Naive thymus-derived CD4-positive, alpha-beta T cell (primary cell): ENCODE results near the gene PLPP3. TPM values are rescaled to one million over a fixed set of nuclear protein-coding genes. Genes with fewer than 3 reads are reported as not detected.
A peak's percentile ranks its signal among the peaks of the same experiment; 100 is the strongest.

Experiments
- ATAC-seq: fragments of 150-1000 bp; cut with Tn5 transposase; 2 replicates; pipeline ENCODE4 v1.10.0; 2021; ENCODE audit warnings: mild to moderate bottlenecking, moderate library complexity
- CTCF ChIA-PET: fragments of 350-600 bp; sonication (Branson Sonifier 250); formaldehyde crosslinking; loops from one replicate; lab custom pipeline; 2021; ENCODE audit warnings: antibody characterized with exemption; lab: Charles Lee
- POLR2A ChIA-PET: fragments of 350-600 bp; sonication (Branson Sonifier 250); formaldehyde crosslinking; loops from one replicate; lab custom pipeline; 2021; ENCODE audit warnings: antibody characterized with exemption, inconsistent platforms; lab: Charles Lee
- DNase-seq, 9 donors: peaks; one replicate each; pipeline versions ENCODE4 v3.0.0 to v3.0.0-alpha.2; 2020 to 2022; ENCODE audit warnings: mixed read lengths in 1 of 9
- H3K27ac ChIP-seq: one replicate; pipeline ENCODE4 v1.7.0; 2013; ENCODE audit warnings: mild to moderate bottlenecking, low read depth, low read length, moderate library complexity
- H3K27me3 ChIP-seq, 2 donors: one replicate each; pipeline ENCODE4 v1.7.0; 2013; ENCODE audit warnings: low read length in 2 of 2, mild to moderate bottlenecking in 2 of 2, moderate library complexity in 2 of 2; ENCODE audit not compliant: control insufficient read depth in 2 of 2, insufficient read depth in 2 of 2
- H3K36me3 ChIP-seq, 3 experiments: 1 replicate in 2 of 3; 2 replicates in 1 of 3; pipeline ENCODE4 v1.7.0; 2013; ENCODE audit warnings: low read length in 3 of 3, mild to moderate bottlenecking in 3 of 3, moderate library complexity in 1 of 3; ENCODE audit not compliant: insufficient read depth in 3 of 3, control insufficient read depth in 2 of 3
- H3K4me1 ChIP-seq, 2 donors: one replicate each; pipeline ENCODE4 v1.7.0; 2013; ENCODE audit warnings: low read length in 2 of 2, mild to moderate bottlenecking in 2 of 2, moderate library complexity in 1 of 2; ENCODE audit not compliant: control insufficient read depth in 2 of 2, insufficient read depth in 2 of 2
- H3K4me3 ChIP-seq: 2 replicates; pipeline ENCODE4 v1.7.0; 2013; ENCODE audit warnings: mild to moderate bottlenecking, low read length
- H3K9me3 ChIP-seq, 3 experiments: 1 replicate in 2 of 3; 2 replicates in 1 of 3; pipeline ENCODE4 v1.7.0; 2013; ENCODE audit warnings: low read length in 3 of 3; ENCODE audit not compliant: control insufficient read depth in 2 of 3
- H3K27ac Mint-ChIP-seq, 9 donors: one replicate each; pipeline ENCODE4 v1.8.0; 2020 to 2022; ENCODE audit warnings: mixed read lengths in 9 of 9, mild to moderate bottlenecking in 8 of 9, moderate library complexity in 5 of 9, inconsistent platforms in 2 of 9
- H3K27me3 Mint-ChIP-seq, 5 donors: one replicate each; pipeline ENCODE4 v1.8.0; 2021 to 2022; ENCODE audit warnings: mixed read lengths in 5 of 5, mild to moderate bottlenecking in 1 of 5
- H3K36me3 Mint-ChIP-seq, 5 donors: one replicate each; pipeline ENCODE4 v1.8.0; 2020 to 2022; ENCODE audit warnings: mixed read lengths in 5 of 5, mild to moderate bottlenecking in 3 of 5, inconsistent platforms in 1 of 5
- H3K4me1 Mint-ChIP-seq, 7 donors: one replicate each; pipeline ENCODE4 v1.8.0; 2020 to 2022; ENCODE audit warnings: mixed read lengths in 7 of 7, mild to moderate bottlenecking in 3 of 7, inconsistent platforms in 1 of 7
- H3K4me3 Mint-ChIP-seq, 10 donors: one replicate each; pipeline ENCODE4 v1.8.0; 2020 to 2022; ENCODE audit warnings: mild to moderate bottlenecking in 10 of 10, mixed read lengths in 10 of 10, moderate library complexity in 6 of 10, inconsistent platforms in 2 of 10
- H3K9me3 Mint-ChIP-seq, 11 donors: one replicate each; pipeline ENCODE4 v1.8.0; 2020 to 2022; ENCODE audit warnings: mixed read lengths in 11 of 11, mild to moderate bottlenecking in 4 of 11, inconsistent platforms in 1 of 11, moderate library complexity in 1 of 11
- intact Hi-C, 2 donors: fragments of 100-400 bp; cut with micrococcal nuclease; formaldehyde crosslinking; loops; one replicate each; pipeline ENCODE4 v1.15.1; 2023
- polyA plus RNA-seq, 2 donors: library from polyadenylated mRNA; unstranded; fragments of 300-500 nt; fragmentation: Illumina TruSeq; gene quantifications; one replicate each; pipeline ENCODE4 v1.2.3, GENCODE V29; 2021
- total RNA-seq, 6 experiments: library from RNA in 5 of 6; stranded (reverse) in 5 of 6; gene quantifications; 1 replicate in 5 of 6; 2 replicates in 1 of 6; pipeline ENCODE4 v1.2.3 and lab custom pipeline; 2021 to 2026

Gene PLPP3
- total and polyA plus RNA-seq, 7 experiments from 2014 or later = 0.16 to 0.30 TPM; not detected in 5

- peaks cover 0 to 21% (median 4%) of the 10 kb centered on the region in 5 donors for H3K27me3 Mint-ChIP-seq
- Histone ChIP-seq H3K4me1 (no peaks in the 10 kb centered on the region), H3K9me3 (no peaks in the 10 kb centered on the region), H3K4me3 (no peak overlapping the region), H3K27ac (no peak overlapping the region), H3K27me3 (no peaks in the 10 kb centered on the region), H3K36me3 (no peaks in the 10 kb centered on the region)
- ChIA-PET CTCF (no interaction called here), POLR2A (no interaction called here)
- H3K9me3 Mint-ChIP-seq = peaks cover 0 to 6% (median 2%) of the 10 kb centered on the region in 11 donors
- peaks cover 0 to 3% (median 0%) of the 10 kb centered on the region in 5 donors for H3K36me3 Mint-ChIP-seq
- intact Hi-C loops = no loop called here
- ATAC-seq (peak; percentile 79), DNase-seq (no peak)
- no peak overlapping the region for H3K27ac Mint-ChIP-seq
- H3K4me3 Mint-ChIP-seq = no peak overlapping the region
- peaks cover 0 to 6% (median 0%) of the 10 kb centered on the region in 7 donors for H3K4me1 Mint-ChIP-seq
Observed at GRCh38 chr1:56502700-56503245, 76.6 kb downstream of the PLPP3 start.

- H3K9me3 ChIP-seq = no peaks in the 10 kb centered on the region
- DNase-seq (no peak), ATAC-seq (no peak)
- no peak overlapping the region for H3K4me3 Mint-ChIP-seq
- ChIA-PET CTCF (no interaction called here), POLR2A (no interaction called here)
- H3K27ac ChIP-seq = no peak overlapping the region
- peaks cover 0 to 6% (median 0%) of the 10 kb centered on the region in 7 donors for H3K4me1 Mint-ChIP-seq
- H3K36me3 Mint-ChIP-seq = peaks cover 0 to 3% (median 0%) of the 10 kb centered on the region in 5 donors
- H3K36me3 ChIP-seq = no peaks in the 10 kb centered on the region
- intact Hi-C loops = no loop called here
- peaks cover 0 to 6% (median 2%) of the 10 kb centered on the region in 11 donors for H3K9me3 Mint-ChIP-seq
- no peak overlapping the region for H3K4me3 ChIP-seq
- H3K27me3 Mint-ChIP-seq = peaks cover 0 to 20% (median 4%) of the 10 kb centered on the region in 5 donors
- H3K27ac Mint-ChIP-seq = no peak overlapping the region
- H3K27me3 ChIP-seq = no peaks in the 10 kb centered on the region
- H3K4me1 ChIP-seq = no peaks in the 10 kb centered on the region
Observed at GRCh38 chr1:56501888-56502287, 77.5 kb downstream of the PLPP3 start.

GRCh38 chr1:56501426-56501825 is 77.9 kb downstream of the PLPP3 start:
- Mint-ChIP-seq H3K27me3 (peaks cover 0 to 17% (median 4%) of the 10 kb centered on the region in 5 donors), H3K9me3 (peaks cover 0 to 6% (median 2%) of the 10 kb centered on the region in 11 donors)
- CTCF ChIA-PET = no interaction called here

GRCh38 chr1:56496821-56497772 is 82.3 kb downstream of the PLPP3 start:
- intact Hi-C loops = no loop called here
- no peaks in the 10 kb centered on the region for H3K36me3 ChIP-seq
- Mint-ChIP-seq H3K4me1 (no peaks in the 10 kb centered on the region), H3K27ac (no peak overlapping the region), H3K9me3 (peaks cover 0 to 5% (median 0%) of the 10 kb centered on the region in 11 donors), H3K4me3 (no peak overlapping the region), H3K27me3 (peaks cover 0 to 19% (median 0%) of the 10 kb centered on the region in 5 donors), H3K36me3 (peaks cover 0 to 5% (median 0%) of the 10 kb centered on the region in 5 donors)
- H3K4me3 ChIP-seq = no peak overlapping the region
- ATAC-seq (no peak), DNase-seq (no peak)
- ChIA-PET POLR2A (no interaction called here), CTCF (no interaction called here)
- no peaks in the 10 kb centered on the region for H3K27me3 ChIP-seq
- no peaks in the 10 kb centered on the region for H3K9me3 ChIP-seq
- no peak overlapping the region for H3K27ac ChIP-seq
- no peaks in the 10 kb centered on the region for H3K4me1 ChIP-seq

More at GRCh38 chr1:56501426-56501825, 77.9 kb downstream of the PLPP3 start:
- H3K4me1 ChIP-seq = no peaks in the 10 kb centered on the region
- no peak overlapping the region for H3K27ac ChIP-seq
- Mint-ChIP-seq H3K36me3 (no peaks in the 10 kb centered on the region), H3K4me1 (peaks cover 0 to 3% (median 0%) of the 10 kb centered on the region in 7 donors), H3K27ac (no peak overlapping the region), H3K4me3 (no peak overlapping the region)
- H3K4me3 ChIP-seq = no peak overlapping the region
- no peaks in the 10 kb centered on the region for H3K27me3 ChIP-seq
- intact Hi-C loops = no loop called here
- no peak for DNase-seq
- no peaks in the 10 kb centered on the region for H3K36me3 ChIP-seq
- POLR2A ChIA-PET = no interaction called here
- no peak for ATAC-seq
- H3K9me3 ChIP-seq = no peaks in the 10 kb centered on the region

GRCh38 chr1:56496158-56496557 is 83.2 kb downstream of the PLPP3 start:
- ChIA-PET POLR2A (no interaction called here), CTCF (no interaction called here)

GRCh38 chr1:56495538-56495937 is 83.8 kb downstream of the PLPP3 start:
- CTCF ChIA-PET = no interaction called here
- no peak overlapping the region for H3K27ac ChIP-seq
- peaks cover 0 to 19% (median 0%) of the 10 kb centered on the region in 5 donors for H3K27me3 Mint-ChIP-seq

More at GRCh38 chr1:56496158-56496557, 83.2 kb downstream of the PLPP3 start:
- no peak overlapping the region for H3K4me3 Mint-ChIP-seq
- DNase-seq (no peak), ATAC-seq (no peak)
- peaks cover 0 to 19% (median 0%) of the 10 kb centered on the region in 5 donors for H3K27me3 Mint-ChIP-seq
- H3K9me3 Mint-ChIP-seq = peaks cover 0 to 5% (median 0%) of the 10 kb centered on the region in 11 donors
- Histone ChIP-seq H3K36me3 (no peaks in the 10 kb centered on the region), H3K4me3 (no peak overlapping the region), H3K27ac (no peak overlapping the region), H3K27me3 (no peaks in the 10 kb centered on the region), H3K9me3 (no peaks in the 10 kb centered on the region), H3K4me1 (no peaks in the 10 kb centered on the region)
- no peak overlapping the region for H3K27ac Mint-ChIP-seq
- H3K4me1 Mint-ChIP-seq = no peaks in the 10 kb centered on the region
- H3K36me3 Mint-ChIP-seq = peaks cover 0 to 5% (median 0%) of the 10 kb centered on the region in 5 donors
- intact Hi-C loops = no loop called here

More at GRCh38 chr1:56495538-56495937, 83.8 kb downstream of the PLPP3 start:
- ATAC-seq (no peak), DNase-seq (no peak)
- Mint-ChIP-seq H3K4me1 (no peaks in the 10 kb centered on the region), H3K9me3 (peaks cover 0 to 7% (median 2%) of the 10 kb centered on the region in 11 donors), H3K4me3 (no peak overlapping the region), H3K36me3 (peaks cover 0 to 5% (median 0%) of the 10 kb centered on the region in 5 donors), H3K27ac (no peak overlapping the region)
- H3K9me3 ChIP-seq = no peaks in the 10 kb centered on the region
- H3K36me3 ChIP-seq = no peaks in the 10 kb centered on the region
- no peak overlapping the region for H3K4me3 ChIP-seq
- H3K4me1 ChIP-seq = no peaks in the 10 kb centered on the region
- POLR2A ChIA-PET = no interaction called here
- intact Hi-C loops = no loop called here
- H3K27me3 ChIP-seq = no peaks in the 10 kb centered on the region
